Measurements from ENCODE around the gene KHDRBS1. TPM values are rescaled to one million over a fixed set of nuclear protein-coding genes. Genes with fewer than 3 reads are reported as not detected.
A peak's percentile ranks its signal among the peaks of the same experiment; 100 is the strongest.

Gene KHDRBS1, protein sequence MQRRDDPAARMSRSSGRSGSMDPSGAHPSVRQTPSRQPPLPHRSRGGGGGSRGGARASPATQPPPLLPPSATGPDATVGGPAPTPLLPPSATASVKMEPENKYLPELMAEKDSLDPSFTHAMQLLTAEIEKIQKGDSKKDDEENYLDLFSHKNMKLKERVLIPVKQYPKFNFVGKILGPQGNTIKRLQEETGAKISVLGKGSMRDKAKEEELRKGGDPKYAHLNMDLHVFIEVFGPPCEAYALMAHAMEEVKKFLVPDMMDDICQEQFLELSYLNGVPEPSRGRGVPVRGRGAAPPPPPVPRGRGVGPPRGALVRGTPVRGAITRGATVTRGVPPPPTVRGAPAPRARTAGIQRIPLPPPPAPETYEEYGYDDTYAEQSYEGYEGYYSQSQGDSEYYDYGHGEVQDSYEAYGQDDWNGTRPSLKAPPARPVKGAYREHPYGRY
- total RNA-seq (100 to 1,000 TPM; 114 to 122 TPM), polyA plus RNA-seq (100 to 1,000 TPM in 1 of 2 donors, 10 to 100 TPM in 1; 70.8 to 116 TPM)

DNA sequence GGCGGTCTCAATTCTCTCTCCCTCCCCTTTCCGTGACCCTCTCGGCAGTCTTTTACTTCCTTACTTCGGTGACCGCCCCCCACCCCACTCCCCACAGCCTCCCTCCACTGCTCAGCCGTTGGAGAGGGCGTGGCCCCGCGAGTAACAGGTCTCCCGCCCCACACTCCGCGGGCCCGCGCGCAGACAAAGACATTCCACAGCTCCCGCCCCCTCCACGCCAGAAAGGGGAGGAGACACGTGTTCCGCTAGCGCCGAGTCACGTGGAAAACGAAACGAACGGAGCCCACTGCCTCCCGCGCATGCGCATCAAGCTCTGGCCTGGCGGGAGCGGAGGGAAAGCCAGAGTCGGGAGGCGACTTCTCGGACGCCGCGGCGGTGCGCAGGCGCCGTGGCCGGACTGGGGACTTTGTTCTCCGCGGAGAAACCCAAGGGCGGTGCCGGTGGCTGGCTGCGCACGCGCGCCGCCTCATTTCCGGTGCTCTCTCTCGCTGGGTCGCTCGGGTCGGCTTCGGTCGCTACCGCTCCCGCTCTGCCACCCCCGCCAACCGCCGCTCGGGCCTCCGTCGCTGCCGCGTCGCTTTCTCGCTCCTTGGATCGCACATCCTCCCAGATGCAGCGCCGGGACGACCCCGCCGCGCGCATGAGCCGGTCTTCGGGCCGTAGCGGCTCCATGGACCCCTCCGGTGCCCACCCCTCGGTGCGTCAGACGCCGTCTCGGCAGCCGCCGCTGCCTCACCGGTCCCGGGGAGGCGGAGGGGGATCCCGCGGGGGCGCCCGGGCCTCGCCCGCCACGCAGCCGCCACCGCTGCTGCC is at the start of gene KHDRBS1:
TSS of gene KHDRBS1 (plus strand) at position 483 of the 813 bp plus-strand sequence. CDS start at position 611, 128 bp downstream.
- Mint-ChIP-seq H3K9me3 (peaks cover 0 to 4% (median 0%) of the 10 kb centered on the region in 8 donors), H3K4me1 (peaks cover 20 to 38% (median 30%) of the 10 kb centered on the region in 4 donors), H3K27me3 (no peaks in the 10 kb centered on the region), H3K4me3 (peak within 1 kb of the TSS; percentile 89 to 99 (median 98)), H3K27ac (peak within 1 kb of the TSS; percentile 97 to 99 (median 98)), H3K36me3 (peaks cover 4 to 23% of the 10 kb centered on the region in 2 donors)
- peaks cover 37% of the 10 kb centered on the region for H3K4me1 ChIP-seq (ENCODE audit: insufficient read depth, low read length)
- ChIA-PET CTCF (ENCODE audit: partially characterized antibody) (interaction anchor here (0.7 to 4.8 kb wide), 2 partner anchors 9 to 11 kb away, joined by 4 to 16 read pairs; no protein-coding TSS in a partner anchor), POLR2A (ENCODE audit: partially characterized antibody) (interaction anchor here (0.6 to 4.0 kb wide), 25 partner anchors 9 to 950 kb away, joined by 3 to 48 read pairs (median 4); partner anchors contain the start of genes BSDC1, HDAC1, KPNA6 and PEF1)
- intact Hi-C loops (cut with micrococcal nuclease): loop anchor here (1.0 to 2.0 kb wide), 2 partner anchors 59 to 75 kb away; partner anchors contain the start of genes PTP4A2 and TMEM39B
- H3K9me3 ChIP-seq (ENCODE audit: control insufficient read depth in 1 of 2, low read length in 2 of 2): no peaks in the 10 kb centered on the region
- H3K36me3 ChIP-seq (ENCODE audit: insufficient read depth, low read length): no peaks in the 10 kb centered on the region
- H3K27me3 ChIP-seq (ENCODE audit: insufficient read depth, low read length): no peaks in the 10 kb centered on the region
- peak within 1 kb of the TSS; percentile 95 for H3K27ac ChIP-seq (ENCODE audit: low read depth, low read length)
- peak; percentile 98 to 99 (median 99) for DNase-seq
- H3K4me3 ChIP-seq (ENCODE audit: low read length in 2 of 2): peak within 1 kb of the TSS; percentile 89 to 100

DNA sequence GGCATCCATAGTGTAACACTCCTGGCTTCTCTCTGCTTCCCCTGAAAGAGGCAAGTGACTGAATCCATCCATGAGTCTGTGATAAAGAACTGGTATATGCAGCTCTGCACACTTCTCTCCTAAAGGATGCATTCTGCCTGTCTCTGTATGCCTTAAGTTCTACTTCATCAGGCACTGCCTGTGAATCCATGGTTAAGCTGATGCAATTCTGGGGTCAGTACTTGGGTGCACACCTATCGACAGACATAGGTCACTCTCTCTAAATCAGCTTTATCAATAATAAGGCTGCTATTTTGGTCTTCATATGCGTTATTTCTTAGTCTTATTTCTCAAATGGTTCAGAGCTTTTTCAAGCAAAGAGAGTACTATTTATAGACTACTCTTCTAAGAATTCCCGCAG is 42.8 kb upstream of the KHDRBS1 start:
- no peak for DNase-seq
- H3K27me3 Mint-ChIP-seq: peaks cover 0 to 1% of the 10 kb centered on the region in 2 donors
- H3K4me3 ChIP-seq (ENCODE audit: low read length in 2 of 2): no peak overlapping the region
- H3K9me3 ChIP-seq (ENCODE audit: control insufficient read depth in 1 of 2, low read length in 2 of 2): no peaks in the 10 kb centered on the region
- no peak overlapping the region for H3K27ac ChIP-seq (ENCODE audit: low read depth, low read length)
- no peaks in the 10 kb centered on the region for H3K4me1 ChIP-seq (ENCODE audit: insufficient read depth, low read length)
- no peaks in the 10 kb centered on the region for H3K27me3 ChIP-seq (ENCODE audit: insufficient read depth, low read length)
- ChIA-PET POLR2A (ENCODE audit: partially characterized antibody) (interaction anchor here (0.9 kb wide), 2 partner anchors 11 to 27 kb away, joined by 3 to 4 read pairs; no protein-coding TSS in a partner anchor), CTCF (ENCODE audit: partially characterized antibody) (interaction anchor here (0.6 to 2.3 kb wide), 3 partner anchors 9 to 415 kb away, joined by 3 to 6 read pairs (median 5); no protein-coding TSS in a partner anchor)
- H3K36me3 Mint-ChIP-seq: no peaks in the 10 kb centered on the region
- H3K27ac Mint-ChIP-seq: no peak overlapping the region
- H3K36me3 ChIP-seq (ENCODE audit: insufficient read depth, low read length): no peaks in the 10 kb centered on the region
- no peak overlapping the region for H3K4me3 Mint-ChIP-seq
- intact Hi-C loops (cut with micrococcal nuclease): no loop called here
- no peaks in the 10 kb centered on the region for H3K9me3 Mint-ChIP-seq
- peaks cover 0 to 3% (median 0%) of the 10 kb centered on the region in 4 donors for H3K4me1 Mint-ChIP-seq

DNA sequence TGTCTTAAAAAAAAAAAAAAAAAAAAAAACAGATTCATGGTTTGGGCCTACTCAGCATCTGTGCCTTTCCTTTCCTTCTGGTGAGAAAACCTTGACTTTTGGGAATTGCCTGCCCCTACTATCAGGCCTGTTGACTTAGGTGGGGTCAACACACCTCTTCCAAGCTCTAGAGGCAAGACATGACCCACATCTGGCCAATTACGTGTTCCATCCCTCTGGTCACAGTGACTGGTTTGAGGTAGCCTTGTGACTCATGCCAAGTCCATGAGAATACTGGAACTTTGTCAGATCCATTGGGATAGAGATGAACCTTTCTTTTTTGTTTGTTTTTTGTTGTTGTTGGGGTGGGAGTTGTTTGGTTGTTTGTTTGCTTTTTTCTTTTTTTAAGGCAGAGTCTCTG is 37.3 kb upstream of the KHDRBS1 start:
- Mint-ChIP-seq H3K27ac (peak overlapping the region in 2 of 7 donors; percentile 32 to 34), H3K27me3 (no peaks in the 10 kb centered on the region), H3K4me3 (no peak overlapping the region), H3K36me3 (no peaks in the 10 kb centered on the region), H3K4me1 (peaks cover 10 to 15% (median 10%) of the 10 kb centered on the region in 4 donors), H3K9me3 (no peaks in the 10 kb centered on the region)
- H3K27me3 ChIP-seq (ENCODE audit: insufficient read depth, low read length): no peaks in the 10 kb centered on the region
- DNase-seq: no peak
- H3K9me3 ChIP-seq (ENCODE audit: control insufficient read depth in 1 of 2, low read length in 2 of 2): no peaks in the 10 kb centered on the region
- no peak overlapping the region for H3K4me3 ChIP-seq (ENCODE audit: low read length in 2 of 2)
- H3K4me1 ChIP-seq (ENCODE audit: insufficient read depth, low read length): peaks cover 9% of the 10 kb centered on the region
- CTCF ChIA-PET (ENCODE audit: partially characterized antibody): interaction anchor here (1.2 to 4.1 kb wide), 5 partner anchors 11 to 87 kb away, joined by 3 to 17 read pairs (median 4); no protein-coding TSS in a partner anchor
- no peaks in the 10 kb centered on the region for H3K36me3 ChIP-seq (ENCODE audit: insufficient read depth, low read length)
- intact Hi-C loops (cut with micrococcal nuclease): loop anchor here (5.0 kb wide), 1 partner anchor 86 kb away; no protein-coding TSS in a partner anchor
- H3K27ac ChIP-seq (ENCODE audit: low read depth, low read length): no peak overlapping the region
- POLR2A ChIA-PET (ENCODE audit: partially characterized antibody): interaction anchor here (1.5 kb wide), 1 partner anchor 39 kb away, joined by 4 read pairs; no protein-coding TSS in a partner anchor

DNA sequence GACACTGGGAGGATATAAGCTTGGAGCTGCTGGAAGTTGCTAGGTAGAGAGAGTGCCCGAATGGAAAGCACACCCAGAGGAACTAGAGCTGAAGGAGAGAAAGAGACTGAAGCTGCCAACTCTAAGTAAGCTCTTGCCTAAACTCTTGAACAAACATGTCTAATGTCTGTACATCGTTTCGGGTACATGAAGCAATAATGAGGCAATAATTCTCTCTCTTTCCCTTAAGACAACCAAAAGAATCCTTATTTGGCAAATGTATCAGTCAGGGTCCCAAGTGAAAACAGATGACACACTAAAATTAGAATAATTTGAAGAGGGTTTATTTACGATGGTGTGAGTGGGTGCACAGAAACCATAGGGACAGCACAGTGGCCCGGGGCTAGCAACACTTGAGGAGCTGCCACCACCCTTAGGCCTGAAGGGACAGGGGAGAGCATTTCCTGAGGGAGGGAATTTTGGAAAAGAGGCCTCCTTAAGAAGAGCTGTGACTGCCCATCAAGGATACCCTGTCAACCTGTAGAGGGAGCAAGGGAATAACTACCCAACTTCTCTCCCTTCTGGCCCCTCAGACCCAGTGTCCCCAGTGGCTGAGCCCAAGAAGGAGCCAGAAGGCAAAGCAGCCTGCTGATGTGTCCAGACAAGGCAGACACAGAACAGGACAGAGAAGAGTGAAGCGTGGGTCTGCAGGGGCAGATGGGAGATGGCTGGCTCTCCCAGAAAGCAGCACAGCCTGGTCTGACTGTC is 36.1 kb upstream of the KHDRBS1 start:
- Histone ChIP-seq H3K27me3 (ENCODE audit: insufficient read depth, low read length) (no peaks in the 10 kb centered on the region), H3K9me3 (ENCODE audit: control insufficient read depth in 1 of 2, low read length in 2 of 2) (no peaks in the 10 kb centered on the region), H3K27ac (ENCODE audit: low read depth, low read length) (no peak overlapping the region), H3K4me1 (ENCODE audit: insufficient read depth, low read length) (peaks cover 20% of the 10 kb centered on the region), H3K4me3 (ENCODE audit: low read length in 2 of 2) (no peak overlapping the region), H3K36me3 (ENCODE audit: insufficient read depth, low read length) (no peaks in the 10 kb centered on the region)
- no peaks in the 10 kb centered on the region for H3K27me3 Mint-ChIP-seq
- no peak for DNase-seq
- ChIA-PET POLR2A (ENCODE audit: partially characterized antibody) (interaction anchor here (1.5 to 2.0 kb wide), 2 partner anchors 38 kb away, joined by 4 to 5 read pairs; no protein-coding TSS in a partner anchor), CTCF (ENCODE audit: partially characterized antibody) (interaction anchor here (0.6 to 4.1 kb wide), 6 partner anchors 10 to 177 kb away, joined by 3 to 17 read pairs (median 4); no protein-coding TSS in a partner anchor)
- H3K36me3 Mint-ChIP-seq: no peaks in the 10 kb centered on the region
- no peak overlapping the region for H3K4me3 Mint-ChIP-seq
- H3K27ac Mint-ChIP-seq: peak overlapping the region in 4 of 7 donors; percentile 43 to 68 (median 51)
- intact Hi-C loops (cut with micrococcal nuclease): loop anchor here (5.0 kb wide), 1 partner anchor 85 kb away; no protein-coding TSS in a partner anchor
- H3K4me1 Mint-ChIP-seq: peaks cover 18 to 26% (median 20%) of the 10 kb centered on the region in 4 donors
- no peaks in the 10 kb centered on the region for H3K9me3 Mint-ChIP-seq

DNA sequence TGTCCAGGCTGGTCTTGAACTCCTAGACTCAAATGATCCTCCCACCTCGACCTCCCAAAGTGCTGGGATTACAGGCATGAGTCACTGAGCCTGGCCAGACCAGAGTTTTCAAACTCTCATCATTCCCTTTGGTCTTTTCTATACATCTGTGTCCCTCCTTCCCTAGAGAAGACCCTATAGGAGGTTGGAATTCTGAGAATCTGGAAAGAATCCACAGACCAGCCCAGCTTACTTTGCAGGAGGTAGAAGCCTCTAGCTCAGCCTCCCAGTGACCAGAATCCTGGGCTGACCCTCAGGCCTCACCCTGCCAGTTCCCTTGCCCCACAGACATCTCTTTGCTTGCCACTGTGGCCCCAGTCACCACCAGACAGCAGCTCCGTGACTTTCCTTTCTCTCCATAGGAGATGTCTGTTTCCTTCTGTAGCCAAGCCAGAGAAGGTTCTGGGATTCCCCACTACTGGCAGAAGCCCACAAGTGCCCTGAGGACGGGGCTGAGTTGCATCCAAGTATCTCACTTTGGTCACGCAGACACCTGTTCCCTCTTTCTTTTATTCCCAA is 34.7 kb upstream of the KHDRBS1 start:
- H3K36me3 Mint-ChIP-seq: no peaks in the 10 kb centered on the region
- H3K4me1 Mint-ChIP-seq: peaks cover 28 to 39% (median 32%) of the 10 kb centered on the region in 4 donors
- no peak overlapping the region for H3K27ac ChIP-seq (ENCODE audit: low read depth, low read length)
- H3K36me3 ChIP-seq (ENCODE audit: insufficient read depth, low read length): no peaks in the 10 kb centered on the region
- DNase-seq: no peak
- no peak overlapping the region for H3K4me3 Mint-ChIP-seq
- CTCF ChIA-PET (ENCODE audit: partially characterized antibody): interaction anchor here (0.7 to 4.1 kb wide), 5 partner anchors 8 to 423 kb away, joined by 3 to 17 read pairs (median 3); no protein-coding TSS in a partner anchor
- no peak overlapping the region for H3K4me3 ChIP-seq (ENCODE audit: low read length in 2 of 2)
- H3K27me3 ChIP-seq (ENCODE audit: insufficient read depth, low read length): no peaks in the 10 kb centered on the region
- no peaks in the 10 kb centered on the region for H3K9me3 ChIP-seq (ENCODE audit: control insufficient read depth in 1 of 2, low read length in 2 of 2)
- POLR2A ChIA-PET (ENCODE audit: partially characterized antibody): interaction anchor here (2.0 kb wide), 1 partner anchor 39 kb away, joined by 5 read pairs; no protein-coding TSS in a partner anchor
- H3K4me1 ChIP-seq (ENCODE audit: insufficient read depth, low read length): peaks cover 34% of the 10 kb centered on the region
- H3K27ac Mint-ChIP-seq: peak overlapping the region in 4 of 7 donors; percentile 10 to 70 (median 34)
- intact Hi-C loops (cut with micrococcal nuclease): loop anchor here (5.0 kb wide), 1 partner anchor 83 kb away; no protein-coding TSS in a partner anchor
- no peaks in the 10 kb centered on the region for H3K9me3 Mint-ChIP-seq
- no peaks in the 10 kb centered on the region for H3K27me3 Mint-ChIP-seq
